ENCODE results near the gene ISX. TPM values are rescaled to one million over a fixed set of nuclear protein-coding genes. Genes with fewer than 3 reads are reported as not detected.

The ISX gene
- total and polyA plus RNA-seq, 2 donors (not counting 1 experiment from before 2014, with no cell fraction given): not detected

GRCh38 chr22:35085621-35086020, 19.7 kb downstream of the ISX start:
- no peak overlapping the region for H3K9ac ChIP-seq (ENCODE audit: low read length)
- H4K20me1 ChIP-seq (ENCODE audit: control insufficient read depth, insufficient read depth, low read length, poor library complexity, severe bottlenecking): no peaks in the 10 kb centered on the region
- Mint-ChIP-seq H3K27me3 (peaks cover 35% of the 10 kb centered on the region), H3K27ac (no peak overlapping the region), H3K9me3 (ENCODE audit: insufficient read depth) (peaks cover 3% of the 10 kb centered on the region), H3K4me1 (no peaks in the 10 kb centered on the region), H3K4me3 (no peak overlapping the region)
- TF ChIP-seq EZH2 (IDR thresholded peaks at IDR 0.05; ENCODE audit: borderline replicate concordance, insufficient read depth, low read depth, low read length, poor library complexity, severe bottlenecking): no peak
- TF ChIP-seq CTCF (IDR thresholded peaks at IDR 0.05): no peak
- no peak for ATAC-seq (ENCODE audit: low read depth)
- no peaks in the 10 kb centered on the region for H3K79me2 ChIP-seq (ENCODE audit: control insufficient read depth, insufficient read depth, low read length)
- ChIA-PET POLR2A (no interaction called here), CTCF (no interaction called here)
- H3K4me1 ChIP-seq (ENCODE audit: control insufficient read depth in 2 of 2, insufficient read depth in 2 of 2, low read length in 2 of 2): no peaks in the 10 kb centered on the region
- no peak for DNase-seq
- WGBS (ENCODE audit: insufficient coverage): 83% methylated on average over 3 of the region's 3 CpGs
- no peak overlapping the region for H3K4me2 ChIP-seq (replicated peaks; ENCODE audit: low read depth, low read length, poor library complexity, severe bottlenecking)
- intact Hi-C loops (cut with micrococcal nuclease): no loop called here
- H3K27me3 ChIP-seq (replicated peaks in 1 of 4; ENCODE audit: control extremely low read depth in 1 of 4, control insufficient read depth in 3 of 4, insufficient read depth in 4 of 4, low read length in 3 of 4): peaks cover 0 to 14% (median 6%) of the 10 kb centered on the region in 4 experiments
- no peak overlapping the region for H3K27ac ChIP-seq (ENCODE audit: low read length in 2 of 2)
- no peak overlapping the region for H2AFZ ChIP-seq (ENCODE audit: insufficient read depth, low read depth, low read length, poor library complexity, severe bottlenecking)
- no peaks in the 10 kb centered on the region for H3K36me3 ChIP-seq (replicated peaks in 1 of 2; ENCODE audit: control extremely low read depth in 1 of 2, control insufficient read depth in 1 of 2, extremely low read depth in 1 of 2, insufficient read depth in 2 of 2, low read length in 1 of 2)
- H3K9me3 ChIP-seq (ENCODE audit: control extremely low read depth in 1 of 3, control insufficient read depth in 2 of 3, insufficient read depth in 1 of 3, low read length in 2 of 3): peaks cover 0 to 19% (median 0%) of the 10 kb centered on the region in 3 donors
- H3K4me3 ChIP-seq (ENCODE audit: control extremely low read depth in 1 of 5, extremely low read depth in 1 of 5, insufficient read depth in 1 of 5, low read depth in 2 of 5, low read length in 4 of 5): no peak overlapping the region

- no peaks in the 10 kb centered on the region for H3K4me1 Mint-ChIP-seq
- H3K9ac ChIP-seq (ENCODE audit: low read length): no peak overlapping the region
- no peaks in the 10 kb centered on the region for H3K36me3 ChIP-seq (replicated peaks in 1 of 2; ENCODE audit: control extremely low read depth in 1 of 2, control insufficient read depth in 1 of 2, extremely low read depth in 1 of 2, insufficient read depth in 2 of 2, low read length in 1 of 2)
- H2AFZ ChIP-seq (ENCODE audit: insufficient read depth, low read depth, low read length, poor library complexity, severe bottlenecking): no peak overlapping the region
- DNase-seq: no peak
- H3K27me3 ChIP-seq (replicated peaks in 1 of 4; ENCODE audit: control extremely low read depth in 1 of 4, control insufficient read depth in 3 of 4, insufficient read depth in 4 of 4, low read length in 3 of 4): peaks cover 0 to 14% (median 7%) of the 10 kb centered on the region in 4 experiments
- no peaks in the 10 kb centered on the region for H4K20me1 ChIP-seq (ENCODE audit: control insufficient read depth, insufficient read depth, low read length, poor library complexity, severe bottlenecking)
- no peaks in the 10 kb centered on the region for H3K4me1 ChIP-seq (ENCODE audit: control insufficient read depth in 2 of 2, insufficient read depth in 2 of 2, low read length in 2 of 2)
- no peak for ATAC-seq (ENCODE audit: low read depth)
- CTCF ChIA-PET: no interaction called here
- no peak overlapping the region for H3K4me3 Mint-ChIP-seq
- H3K27ac Mint-ChIP-seq: no peak overlapping the region
- H3K9me3 Mint-ChIP-seq (ENCODE audit: insufficient read depth): no peaks in the 10 kb centered on the region
- H3K27ac ChIP-seq (ENCODE audit: low read length in 2 of 2): no peak overlapping the region
- no peak overlapping the region for H3K4me3 ChIP-seq (ENCODE audit: control extremely low read depth in 1 of 5, extremely low read depth in 1 of 5, insufficient read depth in 1 of 5, low read depth in 2 of 5, low read length in 4 of 5)
- no peaks in the 10 kb centered on the region for H3K79me2 ChIP-seq (ENCODE audit: control insufficient read depth, insufficient read depth, low read length)
- H3K9me3 ChIP-seq (ENCODE audit: control extremely low read depth in 1 of 3, control insufficient read depth in 2 of 3, insufficient read depth in 1 of 3, low read length in 2 of 3): peaks cover 0 to 9% (median 1%) of the 10 kb centered on the region in 3 donors
- no peak overlapping the region for H3K4me2 ChIP-seq (replicated peaks; ENCODE audit: low read depth, low read length, poor library complexity, severe bottlenecking)
- no peak for TF ChIP-seq CTCF (IDR thresholded peaks at IDR 0.05)
- no peak for TF ChIP-seq EZH2 (IDR thresholded peaks at IDR 0.05; ENCODE audit: borderline replicate concordance, insufficient read depth, low read depth, low read length, poor library complexity, severe bottlenecking)
- WGBS (ENCODE audit: insufficient coverage): no CpG with 5 or more reads among the region's 1 CpG
- intact Hi-C loops (cut with micrococcal nuclease): no loop called here
- H3K27me3 Mint-ChIP-seq: peaks cover 46% of the 10 kb centered on the region
- POLR2A ChIA-PET: no interaction called here
These were observed 23.2 kb downstream of the ISX start for GRCh38 chr22:35089139-35089538.
